HCEC 1CT (cell line): ENCODE results near the gene DMXL1.
"Not testable (repeated sequence)": the region's sequence is repeated elsewhere in the genome, so short reads cannot be mapped to it uniquely, and the experiment has no call there.

Experiments used
- DNase-seq: peaks from one replicate; pipeline ENCODE4 v3.0.0-alpha.2; 2017

Gene DMXL1

GRCh38 chr5:119218830-119219782 lies 148.2 kb downstream of the DMXL1 start:
- DNase-seq: peak; percentile 14

- DNase-seq: no peak
These were observed 149.8 kb downstream of the DMXL1 start for GRCh38 chr5:119220576-119221197.

GRCh38 chr5:119221330-119221729 lies 150.4 kb downstream of the DMXL1 start:
- DNase-seq: no peak

- DNase-seq: no peak
These were observed 159.1 kb downstream of the DMXL1 start for GRCh38 chr5:119229950-119230349.

- no peak for DNase-seq
These were observed 167.6 kb downstream of the DMXL1 start for GRCh38 chr5:119238265-119239118.

- no peak for DNase-seq
These were observed 168.2 kb downstream of the DMXL1 start for GRCh38 chr5:119239119-119239417.

GRCh38 chr5:119239826-119240225 lies 168.9 kb downstream of the DMXL1 start:
- DNase-seq: not testable (repeated sequence)

GRCh38 chr5:119243888-119244287 lies 173.0 kb downstream of the DMXL1 start:
- no peak for DNase-seq

GRCh38 chr5:119250946-119251901 lies 180.3 kb downstream of the DMXL1 start:
- peak; percentile 10 for DNase-seq

GRCh38 chr5:119255571-119256356 lies 184.9 kb downstream of the DMXL1 start:
- DNase-seq: peak; percentile 16

GRCh38 chr5:119257613-119258012 lies 186.7 kb downstream of the DMXL1 start:
- no peak for DNase-seq

GRCh38 chr5:119263639-119264038 lies 192.8 kb downstream of the DMXL1 start:
- DNase-seq: no peak

- no peak for DNase-seq
These were observed 193.3 kb downstream of the DMXL1 start for GRCh38 chr5:119264186-119264585.

- DNase-seq: peak; percentile 96
These were observed 197.1 kb downstream of the DMXL1 start for GRCh38 chr5:119267958-119268386.

GRCh38 chr5:119268387-119269060 lies 197.6 kb downstream of the DMXL1 start:
- peak; percentile 95 for DNase-seq

GRCh38 chr5:119269061-119269944 lies 198.4 kb downstream of the DMXL1 start:
- peak; percentile 19 for DNase-seq

GRCh38 chr5:119270121-119270565 lies 199.3 kb downstream of the DMXL1 start:
- DNase-seq: no peak

- no peak for DNase-seq
These were observed 200.3 kb downstream of the DMXL1 start for GRCh38 chr5:119270960-119271757.
